HEK293 (cell line): ENCODE measurements around the gene DAAM2.

ENCODE experiments used
- BCL11B ChIP-seq: fragments of 450-650 bp; formaldehyde crosslinking; IDR thresholded peaks from 2 replicates; pipeline ENCODE4 v1.5.1; 2016; ENCODE audit warnings: low read depth, missing biosample characterization, missing genetic modification characterization
- CTCF ChIP-seq: fragments of 450-650 bp; formaldehyde crosslinking; IDR thresholded peaks from 2 replicates; pipeline ENCODE4 v1.5.1; 2016; ENCODE audit warnings: missing biosample characterization, missing genetic modification characterization
- KLF10 ChIP-seq: fragments of 450-650 bp; IDR thresholded peaks from 2 replicates; pipeline ENCODE4 v1.5.1; 2018; ENCODE audit warnings: missing biosample characterization, mild to moderate bottlenecking, missing genetic modification characterization
- REST ChIP-seq: fragments of 450-650 bp; formaldehyde crosslinking; IDR thresholded peaks from 2 replicates; pipeline ENCODE4 v1.5.1; 2016; ENCODE audit warnings: missing biosample characterization, missing genetic modification characterization
- TCF7L2 ChIP-seq: IDR thresholded peaks from 2 replicates; pipeline ENCODE4 v1.6.1; 2011; ENCODE audit warnings: low read depth, mild to moderate bottlenecking, inconsistent platforms, low read length, moderate library complexity, borderline replicate concordance
- YY2 ChIP-seq: fragments of 450-650 bp; formaldehyde crosslinking; IDR thresholded peaks from 2 replicates; pipeline ENCODE4 v1.5.1; 2016; ENCODE audit warnings: missing biosample characterization, missing genetic modification characterization
- ZBTB26 ChIP-seq: fragments of 450-650 bp; formaldehyde crosslinking; optimal IDR thresholded peaks from 2 replicates; pipeline ENCODE3; 2016; ENCODE audit warnings: missing biosample characterization, mild to moderate bottlenecking, missing genetic modification characterization
- ZNF114 ChIP-seq: fragments of 450-650 bp; formaldehyde crosslinking; IDR thresholded peaks from 2 replicates; pipeline ENCODE4 v1.5.0; 2017; ENCODE audit warnings: missing biosample characterization, missing genetic modification characterization
- ZNF121 ChIP-seq: fragments of 450-650 bp; formaldehyde crosslinking; IDR thresholded peaks from 2 replicates; pipeline ENCODE4 v1.5.1; 2016; ENCODE audit warnings: missing biosample characterization, missing genetic modification characterization
- ZNF174 ChIP-seq: fragments of 450-650 bp; formaldehyde crosslinking; IDR thresholded peaks from 2 replicates; pipeline ENCODE4 v1.5.0; 2017; ENCODE audit warnings: missing biosample characterization, mild to moderate bottlenecking, missing genetic modification characterization
- ZNF292 ChIP-seq: fragments of 450-650 bp; formaldehyde crosslinking; IDR thresholded peaks from 2 replicates; pipeline ENCODE4 v1.5.1; 2016; ENCODE audit warnings: low read depth, missing biosample characterization, missing genetic modification characterization, borderline replicate concordance
- ZNF324 ChIP-seq: fragments of 450-650 bp; formaldehyde crosslinking; IDR thresholded peaks from 2 replicates; pipeline ENCODE4 v1.5.1; 2016; ENCODE audit warnings: missing biosample characterization, missing genetic modification characterization
- ZNF544 ChIP-seq: fragments of 450-650 bp; formaldehyde crosslinking; IDR thresholded peaks from 2 replicates; pipeline ENCODE4 v1.5.0; 2017; ENCODE audit warnings: missing biosample characterization, missing genetic modification characterization

GRCh38 chr6:39884696-39885095, 92.5 kb downstream of the DAAM2 start:
- TF ChIP-seq ZNF292 (tag by site-specific recombination) (no peak), CTCF (tag by site-specific recombination) (no peak), ZNF174 (no peak), ZNF114 (tag by site-specific recombination) (no peak), YY2 (tag by site-specific recombination) (no peak), ZNF121 (tag by site-specific recombination) (no peak), ZNF324 (tag by site-specific recombination) (no peak), ZBTB26 (no peak), REST (tag by site-specific recombination) (no peak), TCF7L2 (no peak), BCL11B (tag by site-specific recombination) (no peak), ZNF544 (no peak), KLF10 (tag by site-specific recombination) (no peak)
